Osteoblast (primary cell): ENCODE data around the gene AK8. TPM values are rescaled to one million over a fixed set of nuclear protein-coding genes. Genes with fewer than 3 reads are reported as not detected.
"Not testable (repeated sequence)": the region's sequence is repeated elsewhere in the genome, so short reads cannot be mapped to it uniquely, and the experiment has no call there.

Experiments used
- DNase-seq: peaks from one replicate; pipeline ENCODE4 v3.0.0; 2011; ENCODE audit warnings: low spot score, mixed read lengths; ENCODE audit not compliant: insufficient read length; ENCODE audit errors: missing footprints
- H2AFZ ChIP-seq: 2 replicates; pipeline ENCODE4 v1.6.0; 2011; ENCODE audit warnings: mild to moderate bottlenecking, low read length
- H3K27ac ChIP-seq: 2 replicates; pipeline ENCODE4 v1.5.1; 2011; ENCODE audit warnings: mild to moderate bottlenecking, low read depth, low read length, moderate library complexity
- H3K27me3 ChIP-seq: 2 replicates; pipeline ENCODE4 v1.6.0; 2012; ENCODE audit warnings: mild to moderate bottlenecking, control low read depth, inconsistent platforms, low read length, moderate library complexity; ENCODE audit not compliant: insufficient read depth
- H3K36me3 ChIP-seq: 2 replicates; pipeline ENCODE4 v1.5.1; 2011; ENCODE audit warnings: mild to moderate bottlenecking, low read length, control low read depth, moderate library complexity; ENCODE audit not compliant: insufficient read depth
- H3K4me1 ChIP-seq: 2 replicates; pipeline ENCODE4 v1.5.1; 2011; ENCODE audit warnings: mild to moderate bottlenecking, low read length, control low read depth, moderate library complexity; ENCODE audit not compliant: insufficient read depth
- H3K4me2 ChIP-seq: 2 replicates; pipeline ENCODE4 v1.6.0; 2011; ENCODE audit warnings: mild to moderate bottlenecking, low read length; ENCODE audit not compliant: insufficient read depth
- H3K4me3 ChIP-seq: fragments of 200-600 bp; sonication (generic); 3 replicates; pipeline ENCODE4 v1.5.1; 2012; ENCODE audit warnings: mild to moderate bottlenecking, low read length, inconsistent platforms; ENCODE audit not compliant: insufficient read depth
- H3K79me2 ChIP-seq: 2 replicates; pipeline ENCODE4 v1.6.0; 2012; ENCODE audit warnings: mild to moderate bottlenecking, low read length, control low read depth, inconsistent platforms; ENCODE audit not compliant: insufficient read depth
- H3K9me3 ChIP-seq: 2 replicates; pipeline ENCODE4 v1.5.1; 2011; ENCODE audit warnings: low read depth, low read length, control low read depth
- H4K20me1 ChIP-seq: 2 replicates; pipeline ENCODE4 v1.6.0; 2012; ENCODE audit warnings: mild to moderate bottlenecking, low read length, control low read depth; ENCODE audit not compliant: insufficient read depth
- CTCF ChIP-seq: IDR thresholded peaks from 2 replicates; pipeline ENCODE4 v1.5.1; 2011; ENCODE audit warnings: mild to moderate bottlenecking, low read depth, low read length, moderate library complexity; ENCODE audit errors: extremely low read depth
- total RNA-seq: library from RNA; depleted of rRNA; stranded (reverse); fragments of >200 nt; gene quantifications from 2 replicates; pipeline ENCODE4 v1.2.3, GENCODE V29; 2012

AK8 gene
- total RNA-seq, 1 donor: 1.1 TPM

GRCh38 chr9:132721661-132722060, 156.4 kb downstream of the AK8 start:
- H3K79me2 ChIP-seq: no peaks in the 10 kb centered on the region
- no peak for TF ChIP-seq CTCF
- no peaks in the 10 kb centered on the region for H4K20me1 ChIP-seq
- no peak overlapping the region for H3K4me2 ChIP-seq
- no peak overlapping the region for H2AFZ ChIP-seq
- no peak for DNase-seq
- H3K4me1 ChIP-seq: no peaks in the 10 kb centered on the region
- H3K27me3 ChIP-seq: peaks cover 14% of the 10 kb centered on the region
- H3K4me3 ChIP-seq: no peak overlapping the region
- no peaks in the 10 kb centered on the region for H3K36me3 ChIP-seq
- no peak overlapping the region for H3K27ac ChIP-seq
- H3K9me3 ChIP-seq: no peaks in the 10 kb centered on the region

GRCh38 chr9:132718381-132718928, 159.6 kb downstream of the AK8 start:
- not testable (repeated sequence) for H3K79me2 ChIP-seq, H3K36me3 ChIP-seq, DNase-seq, H3K4me2 ChIP-seq, H2AFZ ChIP-seq, H3K9me3 ChIP-seq, H3K4me3 ChIP-seq, H4K20me1 ChIP-seq, H3K4me1 ChIP-seq, H3K27ac ChIP-seq
- peaks cover 14% of the 10 kb centered on the region for H3K27me3 ChIP-seq

GRCh38 chr9:132717326-132717945, 160.6 kb downstream of the AK8 start:
- no peak overlapping the region for H3K4me3 ChIP-seq
- H3K36me3 ChIP-seq: no peaks in the 10 kb centered on the region
- no peak overlapping the region for H3K27ac ChIP-seq
- H3K9me3 ChIP-seq: no peaks in the 10 kb centered on the region
- no peak overlapping the region for H2AFZ ChIP-seq
- no peak overlapping the region for H3K4me2 ChIP-seq
- TF ChIP-seq CTCF: no peak
- H4K20me1 ChIP-seq: no peaks in the 10 kb centered on the region
- no peaks in the 10 kb centered on the region for H3K79me2 ChIP-seq
- peaks cover 14% of the 10 kb centered on the region for H3K27me3 ChIP-seq
- DNase-seq: no peak
- no peaks in the 10 kb centered on the region for H3K4me1 ChIP-seq

- Histone ChIP-seq H3K79me2 (no peaks in the 10 kb centered on the region), H3K4me2 (no peak overlapping the region), H3K9me3 (no peaks in the 10 kb centered on the region), H3K36me3 (no peaks in the 10 kb centered on the region), H4K20me1 (no peaks in the 10 kb centered on the region), H3K27me3 (peaks cover 14% of the 10 kb centered on the region), H3K27ac (no peak overlapping the region), H2AFZ (no peak overlapping the region), H3K4me3 (no peak overlapping the region), H3K4me1 (no peaks in the 10 kb centered on the region)
- DNase-seq: no peak
- no peak for TF ChIP-seq CTCF
Measured at GRCh38 chr9:132716007-132716406, 162.1 kb downstream of the AK8 start.
